NCI-H774 (cell line): Measurements from ENCODE around the gene ATP1A1.

ENCODE experiments used
- DNase-seq: peaks from one replicate; lab custom pipeline; 2025; lab: John Stamatoyannopoulos, UW

The ATP1A1 gene

DNA sequence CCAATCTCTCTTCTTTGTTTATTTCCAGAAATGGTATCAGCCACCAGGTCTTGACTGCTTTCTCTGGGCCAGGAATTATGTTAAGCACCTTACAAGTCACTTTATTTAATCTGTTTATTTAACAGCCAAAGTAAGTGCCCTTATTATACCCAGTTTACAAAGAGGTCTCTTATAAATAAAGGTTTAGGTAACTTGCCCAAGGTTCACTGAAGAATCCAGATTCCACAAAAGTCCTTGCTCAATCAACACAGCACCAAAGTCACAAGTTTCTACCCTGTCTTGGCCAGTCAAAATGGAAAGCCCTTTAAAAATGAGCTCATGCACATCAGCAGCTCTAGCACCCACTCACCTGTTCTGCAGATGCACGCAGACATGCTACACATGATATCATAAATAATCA lies 28.0 kb upstream of the ATP1A1 start:
- DNase-seq: no peak

DNA sequence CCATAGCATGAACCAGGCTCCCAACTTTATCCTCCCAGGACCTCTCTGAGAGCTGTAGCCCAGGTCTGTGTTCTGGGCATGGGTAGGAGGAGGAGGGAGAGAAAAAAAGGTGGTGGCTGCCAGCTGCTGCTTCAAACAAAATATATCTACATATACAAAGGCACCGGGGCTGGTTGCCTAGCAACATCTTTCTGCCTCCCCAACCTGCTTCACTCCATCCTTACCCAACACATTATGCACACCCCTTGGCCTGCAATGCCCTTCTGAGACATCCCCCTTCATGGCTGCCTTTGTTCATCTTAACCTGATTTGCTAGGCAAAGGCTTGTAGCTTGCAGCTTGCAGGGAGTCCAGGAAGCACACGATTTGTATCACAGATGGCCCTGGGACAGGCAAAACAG lies 27.2 kb upstream of the ATP1A1 start:
- peak; percentile 55 for DNase-seq

DNA sequence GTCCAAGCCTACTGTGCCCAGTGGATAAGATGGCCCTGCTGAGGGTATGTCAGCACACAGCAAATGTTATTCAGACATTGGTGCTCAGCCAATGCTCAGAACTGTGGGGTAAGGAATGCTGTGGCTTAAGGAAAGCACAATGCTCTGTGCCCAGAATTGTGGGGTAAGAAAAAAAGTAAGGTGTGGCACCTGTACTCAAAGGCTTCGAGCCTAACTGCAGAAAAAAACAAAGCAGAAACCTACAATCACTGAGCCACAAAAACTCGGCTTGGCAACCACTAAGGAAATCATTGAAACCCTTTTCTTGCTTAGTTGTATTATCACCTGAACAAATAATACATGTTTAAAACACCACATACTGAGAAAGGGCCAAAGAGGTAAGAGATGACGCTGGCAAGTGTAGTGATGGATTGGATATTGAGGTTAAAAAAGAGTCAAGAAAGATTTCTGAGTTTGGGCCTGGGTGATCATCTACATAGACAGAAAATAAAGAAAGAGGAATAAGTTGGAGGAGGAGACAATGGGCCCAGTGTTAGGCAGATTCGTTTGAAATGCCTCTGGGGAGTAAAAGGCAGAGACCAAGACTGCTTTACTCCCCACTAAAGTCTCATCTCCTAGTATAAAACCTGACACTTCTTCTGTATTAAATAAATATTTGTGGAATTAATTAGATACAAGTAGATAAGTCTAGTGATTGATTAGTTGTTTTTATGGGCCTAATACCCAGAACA lies 25.9 kb upstream of the ATP1A1 start:
- no peak for DNase-seq

DNA sequence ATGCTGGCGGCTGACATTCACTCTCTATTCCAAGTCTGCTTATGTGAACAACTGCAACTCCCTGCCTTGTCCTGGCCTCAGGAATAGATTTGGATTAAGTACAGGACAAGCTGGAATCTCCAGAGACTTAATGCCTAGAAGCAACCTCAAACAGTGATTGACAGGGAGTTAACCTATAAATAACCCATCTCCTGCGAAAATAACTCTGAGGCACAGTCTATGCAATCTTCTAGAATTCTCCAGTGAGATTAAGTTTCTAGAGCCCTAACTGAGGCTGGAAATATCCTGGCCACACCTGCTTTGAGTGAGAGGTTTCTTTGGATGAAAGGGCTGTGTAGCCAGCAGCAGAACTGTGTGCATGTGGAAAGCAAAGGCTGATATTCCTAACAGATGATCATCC lies 25.3 kb upstream of the ATP1A1 start:
- DNase-seq: no peak

DNA sequence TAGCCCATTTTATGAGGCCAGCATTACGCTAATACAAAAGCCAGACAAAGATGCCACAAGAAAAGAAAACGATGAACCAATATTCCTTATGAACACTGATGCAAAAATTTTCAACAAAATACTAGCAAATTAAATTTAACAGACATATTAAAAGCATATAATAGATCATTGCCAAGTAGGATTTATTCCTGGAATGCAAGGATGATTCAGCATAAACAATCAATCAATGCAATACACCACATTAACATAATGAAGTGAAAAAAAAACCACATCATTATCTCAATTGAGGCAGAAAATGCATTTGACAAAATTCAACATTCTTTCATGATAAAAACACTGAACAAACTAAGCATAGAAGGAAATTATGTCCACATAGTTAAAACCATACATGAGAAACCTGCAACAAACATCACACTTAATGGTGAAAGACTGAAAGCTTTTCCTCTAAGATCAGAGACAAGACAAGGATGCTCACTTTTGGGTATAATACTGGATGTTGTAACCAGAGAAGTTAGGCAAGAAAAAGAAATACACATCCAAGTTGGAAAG lies 22.9 kb upstream of the ATP1A1 start:
- no peak for DNase-seq

DNA sequence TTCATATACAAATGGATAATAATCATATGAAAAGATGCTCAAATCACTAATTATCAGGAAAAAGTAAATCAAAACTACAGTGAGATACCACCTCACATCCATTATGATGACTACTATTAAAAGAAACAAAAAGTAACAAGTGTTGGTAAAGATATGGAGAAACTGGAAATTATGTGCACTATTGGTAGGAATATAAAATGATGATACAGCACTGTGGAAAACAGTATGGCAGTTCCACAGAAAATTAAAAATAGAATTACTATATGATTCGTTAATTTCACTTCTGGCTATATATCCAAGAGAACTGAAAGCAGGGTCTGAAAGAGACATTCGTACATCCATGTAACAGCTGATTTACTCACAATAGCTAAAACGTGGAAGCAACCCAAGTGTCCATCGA lies 21.1 kb upstream of the ATP1A1 start:
- DNase-seq: no peak

DNA sequence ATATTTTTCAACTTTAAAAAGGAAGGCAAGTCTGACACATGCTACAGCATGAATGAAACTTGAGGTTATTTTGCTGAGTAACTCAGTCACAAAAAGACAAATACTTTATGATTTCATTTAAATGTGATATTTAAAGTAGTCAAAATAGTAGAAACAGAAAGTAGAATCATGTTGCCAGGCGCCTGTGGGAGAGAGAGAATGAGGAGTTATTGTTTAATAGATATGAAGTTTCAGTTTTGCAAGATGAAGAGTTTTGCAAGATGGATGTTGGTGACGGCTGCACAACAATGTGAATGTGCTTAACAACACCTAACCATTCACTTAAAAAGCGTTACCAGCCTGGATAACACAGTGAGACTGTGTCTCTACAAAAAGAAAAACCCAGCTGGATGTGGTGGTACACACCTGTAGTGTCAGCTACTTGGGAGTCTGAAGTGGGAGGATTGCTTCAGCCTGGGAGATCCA lies 20.7 kb upstream of the ATP1A1 start:
- no peak for DNase-seq

DNA sequence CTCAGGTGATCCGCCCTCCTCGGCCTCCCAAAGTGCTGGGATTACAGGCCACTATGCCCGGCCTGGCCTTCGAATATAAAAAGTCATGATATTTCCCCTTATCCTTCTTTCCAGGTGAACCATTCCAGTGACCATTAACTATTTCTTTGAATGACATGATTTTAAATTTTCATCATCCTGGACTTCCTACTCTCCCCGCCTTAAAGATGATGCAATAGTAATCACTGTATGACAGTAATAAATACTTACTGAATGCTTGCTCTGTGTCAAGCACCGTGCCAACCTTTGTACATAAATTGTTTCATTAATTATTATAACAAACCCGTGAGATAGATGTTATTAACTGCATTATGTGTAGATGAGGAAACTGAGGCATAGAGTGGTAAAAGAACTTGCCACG lies 19.9 kb upstream of the ATP1A1 start:
- no peak for DNase-seq

DNA sequence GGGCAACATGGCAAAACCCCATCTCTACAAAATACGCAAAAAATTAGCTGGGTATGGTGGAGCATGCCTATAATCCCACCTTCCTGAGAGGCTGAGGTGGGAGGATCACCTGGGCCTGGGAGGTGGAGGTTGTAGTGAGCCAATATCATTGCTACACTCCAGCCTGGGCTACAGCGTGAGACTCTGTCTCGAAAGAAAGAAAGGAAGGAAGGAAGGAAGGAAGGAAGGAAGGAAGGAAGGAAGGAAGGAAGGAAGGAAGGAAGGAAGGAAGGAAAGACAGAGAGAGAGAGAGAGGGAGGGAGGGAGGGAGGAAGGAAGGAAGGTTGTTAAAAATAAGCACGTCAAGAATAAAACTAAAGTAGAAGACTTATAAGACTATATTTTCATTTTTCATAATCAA lies 17.0 kb upstream of the ATP1A1 start:
- no peak for DNase-seq

DNA sequence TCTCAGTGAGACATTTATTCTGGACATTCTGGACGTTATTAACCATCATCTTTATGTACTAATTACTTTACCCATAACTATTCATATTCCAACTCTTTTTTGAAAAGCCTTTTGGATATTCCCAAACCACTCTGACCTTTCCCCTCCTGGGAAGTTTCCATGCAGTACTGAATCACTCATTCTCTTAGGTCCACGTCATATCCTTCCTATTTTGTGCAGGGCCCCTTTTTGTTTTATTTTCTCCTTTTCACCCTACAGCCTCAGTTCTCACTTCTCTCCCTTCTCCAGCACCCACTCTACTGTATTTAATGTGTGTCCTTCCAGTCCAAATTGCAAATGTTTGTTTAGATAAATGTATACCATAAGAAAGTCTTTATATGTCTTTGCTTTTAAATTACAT lies 16.4 kb upstream of the ATP1A1 start:
- DNase-seq: no peak

DNA sequence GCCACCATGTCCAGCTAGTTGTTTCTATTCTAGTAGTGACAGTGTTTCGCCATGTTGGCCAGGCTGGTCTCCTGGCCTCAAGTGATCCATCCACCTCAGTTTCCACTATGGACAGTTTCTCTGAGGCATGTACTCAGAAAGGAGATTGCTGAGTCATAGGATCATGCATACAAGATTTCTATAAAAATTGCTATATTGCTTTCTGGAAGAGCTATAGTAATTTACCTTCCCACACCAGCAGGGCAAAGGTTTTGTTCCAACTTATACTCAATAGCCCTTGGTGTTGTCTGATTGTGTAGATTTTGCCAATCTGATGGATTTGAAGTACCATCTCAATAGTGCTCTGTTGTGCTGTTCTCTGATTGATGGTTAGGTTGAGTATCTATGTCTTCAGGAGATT lies 15.6 kb upstream of the ATP1A1 start:
- DNase-seq: no peak

DNA sequence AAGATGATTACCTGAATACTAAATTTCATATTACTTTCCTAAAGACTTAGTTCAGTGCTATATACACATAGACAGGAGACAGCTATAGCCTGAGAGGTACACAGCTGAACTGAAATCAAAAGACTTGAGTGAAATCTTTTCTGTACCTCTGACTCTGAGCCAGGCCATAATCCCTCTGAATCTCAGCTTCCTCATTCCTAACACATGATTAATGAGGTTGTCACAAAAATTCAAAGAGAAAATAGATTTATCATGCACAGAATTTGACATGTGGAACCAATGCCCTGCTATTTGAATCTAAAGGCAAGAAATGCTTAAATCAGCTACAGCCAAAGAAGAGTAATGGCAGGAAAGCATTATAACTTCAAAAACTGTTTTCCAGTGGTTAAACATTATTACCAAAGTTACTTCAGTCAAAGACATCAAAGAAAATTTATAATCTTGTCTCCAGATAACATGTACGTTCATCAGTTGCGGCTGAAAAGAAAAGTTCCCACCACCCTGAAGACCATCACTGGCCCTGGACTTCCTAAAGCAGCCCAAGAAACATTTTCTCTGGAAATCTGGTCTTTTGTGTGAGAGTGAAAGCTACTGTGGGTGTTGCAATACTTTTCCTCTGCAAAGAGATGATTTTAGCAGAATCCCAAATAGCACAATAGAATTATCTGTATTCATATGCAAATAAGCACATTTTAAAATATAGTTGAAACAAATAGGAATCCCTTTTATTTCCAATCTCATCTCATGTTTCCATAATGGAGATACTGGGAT lies 13.8 kb upstream of the ATP1A1 start:
- no peak for DNase-seq

DNA sequence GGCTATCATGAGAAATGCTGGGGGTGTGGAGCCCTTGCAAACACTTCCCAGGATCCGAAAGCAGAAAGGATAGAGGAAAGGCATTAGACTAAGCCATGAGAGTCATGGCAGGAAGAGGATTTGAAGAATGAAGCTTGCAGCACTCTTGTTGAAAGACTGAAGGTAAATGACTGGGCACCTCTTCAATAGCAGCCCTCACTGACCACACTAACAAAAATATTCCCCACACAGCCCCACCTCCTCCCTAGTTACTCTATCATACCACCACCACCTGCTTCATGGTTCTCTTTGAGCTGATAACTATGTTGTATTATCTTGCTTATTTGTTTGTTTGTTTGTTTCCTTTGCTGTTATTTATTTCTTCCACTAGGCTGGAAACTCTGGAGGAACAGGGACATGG lies 13.2 kb upstream of the ATP1A1 start:
- DNase-seq: no peak

DNA sequence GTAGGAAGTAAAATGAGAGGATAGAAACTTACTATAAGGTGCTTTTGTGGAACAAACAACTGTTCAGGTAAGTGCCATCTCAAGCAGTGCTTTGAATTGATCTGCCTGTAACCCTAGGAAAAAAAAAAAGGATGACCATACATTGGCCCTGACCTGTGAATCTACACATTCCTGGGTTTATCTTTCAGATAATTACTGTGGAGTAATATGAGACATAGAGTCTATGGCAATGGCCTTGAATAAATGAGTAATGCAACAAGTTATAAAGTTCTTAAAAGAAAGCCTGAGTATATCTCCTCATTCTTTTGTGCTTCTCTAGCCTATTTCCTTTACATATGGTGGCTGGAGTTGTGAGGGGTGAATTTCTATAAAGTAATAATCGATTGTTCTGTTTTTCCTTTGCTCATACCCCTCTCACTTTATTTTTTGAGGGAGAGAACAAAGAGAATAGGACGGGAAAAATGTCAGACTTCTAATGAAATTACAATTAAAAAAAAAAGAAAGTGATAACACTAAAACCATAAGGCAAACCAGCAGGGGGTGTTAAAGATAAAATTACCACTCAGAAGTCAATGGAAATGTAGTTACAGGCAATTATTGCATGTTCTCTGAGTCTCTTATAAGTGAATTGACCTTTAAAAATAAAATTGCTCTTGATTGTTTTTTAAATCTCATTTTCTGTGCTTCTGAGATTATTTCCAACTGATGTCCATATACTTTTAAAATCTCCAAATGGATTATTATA lies 12.4 kb upstream of the ATP1A1 start:
- no peak for DNase-seq

DNA sequence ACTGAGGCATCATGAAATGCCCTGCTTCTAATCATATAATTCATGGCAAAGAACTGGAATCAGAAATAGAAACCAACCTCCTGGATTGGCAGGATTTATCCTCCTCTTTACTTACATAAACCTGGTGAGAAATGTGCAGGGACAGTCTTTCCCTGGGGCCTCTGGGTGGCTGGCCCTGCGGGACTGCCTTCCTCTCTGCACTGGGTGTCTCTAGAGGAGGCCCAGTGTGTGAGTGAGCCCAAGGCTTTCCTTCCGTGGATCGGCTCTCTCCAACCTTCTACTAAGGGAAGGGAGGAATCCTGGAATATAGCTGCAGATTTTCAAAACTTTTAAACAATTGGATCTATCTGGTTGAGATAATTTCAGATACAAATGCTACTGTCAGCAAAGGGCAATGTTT lies 11.4 kb upstream of the ATP1A1 start:
- no peak for DNase-seq

DNA sequence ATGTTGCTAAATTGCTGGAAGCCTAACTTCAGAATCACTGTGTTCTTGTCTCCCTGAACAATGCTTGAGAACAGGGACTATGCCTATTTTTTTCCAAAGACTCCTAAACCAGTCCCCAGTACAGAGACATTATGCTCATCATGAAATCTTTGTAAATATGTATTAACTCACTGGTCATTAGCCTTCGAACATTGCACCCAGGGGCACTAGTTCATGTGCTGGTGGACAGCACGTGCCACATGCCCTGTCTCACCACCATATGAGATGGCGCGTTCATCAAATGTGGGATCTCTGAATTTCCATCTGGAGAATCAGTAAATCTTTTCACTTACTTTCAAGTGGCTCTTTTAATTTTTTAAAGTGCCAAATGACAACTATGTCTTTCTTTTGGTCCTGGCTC lies 11.0 kb upstream of the ATP1A1 start:
- no peak for DNase-seq

DNA sequence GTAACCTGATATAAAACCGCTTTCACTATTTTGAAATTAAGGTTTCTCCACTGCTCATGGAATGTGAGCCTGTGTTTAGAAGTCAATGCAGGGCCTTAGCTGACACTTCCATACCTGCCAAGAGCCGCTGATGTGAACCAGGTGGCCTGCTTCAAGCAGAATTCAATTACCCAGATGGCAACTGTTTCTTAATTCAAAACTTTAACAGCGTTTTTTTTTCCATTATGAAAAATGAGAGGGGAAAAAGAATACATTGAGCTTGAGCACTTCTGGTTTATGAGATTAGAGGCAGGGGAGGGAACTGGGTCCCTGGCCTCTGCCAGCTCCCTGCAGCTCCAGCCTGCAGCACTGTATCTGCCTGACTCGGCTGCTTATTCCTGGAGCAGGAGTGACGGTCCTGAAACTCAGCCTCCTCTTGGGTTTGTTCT lies 7.7 kb upstream of the ATP1A1 start:
- no peak for DNase-seq

DNA sequence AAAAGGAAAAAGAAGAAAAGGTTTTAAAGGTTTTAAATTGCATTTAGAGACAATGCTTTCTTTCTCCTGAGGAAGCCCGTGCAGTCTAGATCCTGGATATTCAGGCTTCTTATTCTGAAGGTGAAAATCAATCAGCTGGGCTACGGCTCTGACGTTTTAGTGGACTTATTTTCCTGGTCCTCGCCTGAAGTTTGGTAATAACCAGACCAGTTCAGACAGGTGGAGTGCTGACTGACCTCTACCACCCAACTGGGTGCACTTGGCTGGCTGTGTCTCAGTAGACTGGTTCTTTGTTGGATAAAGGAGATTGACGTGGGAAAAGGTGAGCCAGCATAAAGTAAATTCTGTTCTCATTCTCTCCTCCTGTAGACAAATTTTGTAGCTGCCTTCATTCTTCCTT lies 7.2 kb upstream of the ATP1A1 start:
- no peak for DNase-seq

DNA sequence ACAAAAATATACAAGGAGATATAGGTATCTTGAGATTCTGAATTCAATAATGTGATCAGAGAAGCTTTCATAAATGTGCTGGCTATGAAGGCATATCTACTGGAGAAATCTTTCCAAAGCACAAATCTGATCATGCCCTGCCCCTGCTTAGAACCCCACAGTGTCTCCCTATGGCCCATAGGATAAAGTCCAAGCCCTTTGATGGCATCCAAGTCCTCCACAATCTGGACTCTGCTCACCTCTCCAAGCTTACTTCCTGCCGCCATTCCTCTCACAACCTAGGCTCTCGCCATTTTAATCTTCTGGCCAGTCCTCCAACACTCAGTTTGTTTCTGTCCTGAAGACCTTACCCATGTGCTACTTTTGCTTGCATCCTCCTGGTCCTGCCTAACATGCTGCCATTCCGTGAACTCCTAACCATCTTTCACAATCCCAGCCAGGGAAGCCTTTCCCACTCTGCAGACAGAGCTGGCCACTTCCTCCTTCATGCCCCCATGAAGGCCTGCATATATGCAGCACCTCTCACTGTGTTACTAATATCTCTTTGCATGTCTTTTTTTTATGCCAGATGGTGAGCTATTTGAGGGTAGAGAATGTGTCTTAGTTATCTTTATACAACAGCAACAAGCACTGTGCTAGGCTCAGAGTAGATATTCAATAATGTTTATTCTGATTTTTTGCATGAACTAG lies 5.6 kb upstream of the ATP1A1 start:
- no peak for DNase-seq

DNA sequence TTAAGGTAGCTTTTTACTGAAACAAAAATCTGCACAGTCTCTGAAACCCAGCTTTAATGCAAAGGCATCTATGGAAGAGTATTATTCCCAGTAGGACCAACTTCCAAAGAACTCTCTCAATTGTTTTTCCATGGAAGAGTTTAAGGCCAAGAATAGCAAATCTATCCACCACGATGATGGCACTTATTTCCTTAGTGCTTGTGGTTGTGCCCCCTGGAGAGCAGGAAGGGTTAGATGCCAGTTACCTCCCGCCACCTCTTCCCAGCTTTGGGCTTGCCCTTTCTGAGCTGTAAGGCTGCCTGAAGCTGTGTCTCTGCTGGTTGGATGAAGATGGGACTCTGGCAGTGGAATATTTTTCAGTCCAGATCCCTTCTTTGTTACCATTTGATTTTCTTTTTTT lies 4.8 kb upstream of the ATP1A1 start:
- no peak for DNase-seq

DNA sequence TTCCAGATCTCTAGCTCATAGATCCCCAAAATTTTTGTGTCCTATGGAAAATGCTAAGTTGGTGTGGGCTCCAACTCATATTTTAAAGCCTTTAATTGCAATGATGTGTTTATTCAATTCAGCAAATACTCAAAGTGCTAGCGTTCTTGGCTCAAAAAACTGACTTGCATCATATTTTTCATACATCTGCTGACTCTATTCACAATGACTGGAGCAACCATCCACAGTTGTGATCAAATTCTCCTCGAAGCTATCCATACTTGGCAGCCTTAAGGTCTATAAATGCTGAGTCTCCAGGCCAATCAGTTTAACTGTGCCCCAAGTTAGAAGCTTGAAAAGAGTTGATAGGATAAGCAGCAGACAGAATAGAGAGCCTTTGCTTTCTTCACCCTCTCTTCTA lies 2.9 kb upstream of the ATP1A1 start:
- no peak for DNase-seq

DNA sequence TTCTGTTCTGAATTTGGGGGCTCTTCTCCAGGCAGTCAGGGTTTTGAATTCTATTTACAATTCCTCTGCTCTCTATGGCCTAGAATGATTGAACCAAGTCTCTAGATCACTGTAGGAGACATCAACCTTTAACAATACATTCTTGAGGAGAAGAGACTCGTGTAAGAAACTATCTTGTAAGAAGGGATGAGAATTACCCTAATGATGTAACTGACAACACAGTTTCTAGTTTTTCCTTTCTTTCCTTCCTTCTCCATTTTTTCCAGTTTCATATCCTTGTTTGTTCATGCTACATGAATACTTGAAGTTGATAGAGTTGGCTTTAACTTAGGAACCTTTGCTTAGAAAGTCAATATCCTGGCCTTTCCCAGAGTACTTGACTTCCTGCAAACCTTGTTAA lies 1.3 kb upstream of the ATP1A1 start:
- DNase-seq: no peak
